Caco-2 (cell line): Measurements from ENCODE around the gene POP7. TPM values are rescaled to one million over a fixed set of nuclear protein-coding genes. Genes with fewer than 3 reads are reported as not detected.

Experiments used
- BruUV-seq: library from RNA; stranded (reverse); fragments of 400-500 nt; replicated peaks from 2 replicates; lab custom pipeline; 2021; lab: Mats Ljungman, UMichigan
- CTCF ChIA-PET: fragments of 300-600 bp; sonication (Branson Sonifier 250); formaldehyde crosslinking; loops from one replicate; lab custom pipeline; 2022; ENCODE audit warnings: antibody characterized with exemption; lab: Charles Lee
- POLR2A ChIA-PET: fragments of 300-600 bp; sonication (Branson Sonifier 250); formaldehyde crosslinking; loops from one replicate; lab custom pipeline; 2022; ENCODE audit warnings: antibody characterized with exemption; lab: Charles Lee
- DNase-seq, 2 experiments: peaks; one replicate each; pipeline versions ENCODE4 v3.0.0 to v3.0.0-alpha.2; 2020 to 2022
- H3K27me3 ChIP-seq: replicated peaks from 2 replicates; pipeline ENCODE4 v1.6.0; 2011; ENCODE audit warnings: low read length; ENCODE audit not compliant: control insufficient read depth, insufficient read depth
- H3K36me3 ChIP-seq: 2 replicates; pipeline ENCODE4 v1.5.1; 2011; ENCODE audit warnings: low read length; ENCODE audit not compliant: control insufficient read depth, insufficient read depth
- H3K4me1 ChIP-seq: fragments of 250-450 bp; sonication (Bioruptor Pico); 2 replicates; pipeline ENCODE4 v1.5.1; 2020; ENCODE audit warnings: mild to moderate bottlenecking
- H3K4me3 ChIP-seq: 2 replicates; pipeline ENCODE4 v1.5.1; 2011; ENCODE audit warnings: low read depth, mild to moderate bottlenecking, control low read depth, low read length
- H3K9me3 ChIP-seq: fragments of 250-450 bp; sonication (Bioruptor Pico); 2 replicates; pipeline ENCODE4 v1.5.1; 2020; ENCODE audit warnings: mild to moderate bottlenecking, moderate library complexity
- H3K27ac Mint-ChIP-seq: one replicate; pipeline ENCODE4 v1.8.0; 2022; ENCODE audit warnings: mixed read lengths; ENCODE audit not compliant: unreplicated experiment
- H3K27me3 Mint-ChIP-seq: one replicate; pipeline ENCODE4 v1.8.0; 2022; ENCODE audit warnings: mixed read lengths; ENCODE audit not compliant: insufficient read depth, unreplicated experiment
- H3K36me3 Mint-ChIP-seq: one replicate; pipeline ENCODE4 v1.8.0; 2022; ENCODE audit warnings: mild to moderate bottlenecking, mixed read lengths; ENCODE audit not compliant: insufficient read depth, unreplicated experiment
- H3K4me1 Mint-ChIP-seq: one replicate; pipeline ENCODE4 v1.8.0; 2022; ENCODE audit warnings: low read depth, mixed read lengths; ENCODE audit not compliant: unreplicated experiment
- H3K4me3 Mint-ChIP-seq: one replicate; pipeline ENCODE4 v1.8.0; 2022; ENCODE audit warnings: mild to moderate bottlenecking, moderate library complexity, mixed read lengths; ENCODE audit not compliant: unreplicated experiment
- H3K9me3 Mint-ChIP-seq: one replicate; pipeline ENCODE4 v1.8.0; 2022; ENCODE audit warnings: mixed read lengths; ENCODE audit not compliant: unreplicated experiment
- intact Hi-C: fragments of 100-400 bp; cut with micrococcal nuclease; formaldehyde crosslinking; loops from one replicate; pipeline ENCODE4 v1.10.0; 2022; ENCODE audit not compliant: unreplicated experiment
- total RNA-seq: library from RNA; stranded (reverse); gene quantifications from 2 replicates; pipeline ENCODE4 v1.2.3, GENCODE V29; 2022
- TF ChIP-seq, protein P1 (sequence below), 2 experiments: fragments of 200-600 bp in 1 of 2; IDR thresholded peaks; 1 replicate in 1 of 2; 2 replicates in 1 of 2; pipeline versions ENCODE4 v1.5.1 to v1.8.0; 2011 to 2022; ENCODE audit warnings: antibody characterized with exemption in 1 of 2, control low read depth in 1 of 2, inconsistent platforms in 1 of 2, low read depth in 1 of 2, low read length in 1 of 2, mild to moderate bottlenecking in 1 of 2, moderate library complexity in 1 of 2; ENCODE audit not compliant: insufficient read depth in 1 of 2, severe bottlenecking in 1 of 2, unreplicated experiment in 1 of 2

Gene POP7
- total RNA-seq, 1 experiment from 2014 or later: 66.9 TPM

- ChIA-PET POLR2A (no interaction called here), CTCF (no interaction called here)
- Mint-ChIP-seq H3K9me3 (no peaks in the 10 kb centered on the region), H3K36me3 (no peaks in the 10 kb centered on the region), H3K27ac (no peak overlapping the region), H3K4me3 (no peak overlapping the region), H3K27me3 (peaks cover 3% of the 10 kb centered on the region), H3K4me1 (no peaks in the 10 kb centered on the region)
- H3K4me1 ChIP-seq: no peaks in the 10 kb centered on the region
- H3K4me3 ChIP-seq: no peak overlapping the region
- no peaks in the 10 kb centered on the region for H3K36me3 ChIP-seq
- H3K9me3 ChIP-seq: no peaks in the 10 kb centered on the region
- no peak for DNase-seq
- intact Hi-C loops: no loop called here
- TF ChIP-seq, protein P1, sequence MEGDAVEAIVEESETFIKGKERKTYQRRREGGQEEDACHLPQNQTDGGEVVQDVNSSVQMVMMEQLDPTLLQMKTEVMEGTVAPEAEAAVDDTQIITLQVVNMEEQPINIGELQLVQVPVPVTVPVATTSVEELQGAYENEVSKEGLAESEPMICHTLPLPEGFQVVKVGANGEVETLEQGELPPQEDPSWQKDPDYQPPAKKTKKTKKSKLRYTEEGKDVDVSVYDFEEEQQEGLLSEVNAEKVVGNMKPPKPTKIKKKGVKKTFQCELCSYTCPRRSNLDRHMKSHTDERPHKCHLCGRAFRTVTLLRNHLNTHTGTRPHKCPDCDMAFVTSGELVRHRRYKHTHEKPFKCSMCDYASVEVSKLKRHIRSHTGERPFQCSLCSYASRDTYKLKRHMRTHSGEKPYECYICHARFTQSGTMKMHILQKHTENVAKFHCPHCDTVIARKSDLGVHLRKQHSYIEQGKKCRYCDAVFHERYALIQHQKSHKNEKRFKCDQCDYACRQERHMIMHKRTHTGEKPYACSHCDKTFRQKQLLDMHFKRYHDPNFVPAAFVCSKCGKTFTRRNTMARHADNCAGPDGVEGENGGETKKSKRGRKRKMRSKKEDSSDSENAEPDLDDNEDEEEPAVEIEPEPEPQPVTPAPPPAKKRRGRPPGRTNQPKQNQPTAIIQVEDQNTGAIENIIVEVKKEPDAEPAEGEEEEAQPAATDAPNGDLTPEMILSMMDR (IDR thresholded peaks at IDR 0.05; ENCODE audit: insufficient read depth in 1 of 2, low read depth in 1 of 2, low read length in 1 of 2, severe bottlenecking in 1 of 2, unreplicated experiment in 1 of 2): no peak
- H3K27me3 ChIP-seq: no peaks in the 10 kb centered on the region
- no TSS peak for BruUV-seq
Measured at GRCh38 chr7:100735730-100736129, 29.8 kb downstream of the POP7 start.

DNA sequence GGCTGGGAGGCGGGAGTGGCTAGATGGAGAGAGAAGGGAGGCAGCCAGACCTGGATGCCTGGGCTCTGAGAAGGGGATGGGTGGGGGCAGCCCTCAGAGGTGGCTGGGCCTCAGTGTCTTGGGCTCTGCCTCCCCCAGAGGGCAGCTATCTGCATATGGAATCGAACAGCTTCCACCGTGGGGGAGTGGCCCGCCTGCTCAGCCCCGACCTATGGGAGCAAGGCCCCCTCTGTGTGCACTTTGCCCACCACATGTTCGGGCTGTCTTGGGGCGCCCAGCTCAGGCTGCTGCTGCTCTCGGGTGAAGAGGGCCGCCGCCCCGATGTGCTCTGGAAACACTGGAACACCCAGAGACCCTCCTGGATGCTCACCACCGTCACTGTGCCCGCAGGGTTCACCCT is 30.8 kb downstream of the POP7 start:
- POLR2A ChIA-PET: no interaction called here
- Mint-ChIP-seq H3K4me1 (no peaks in the 10 kb centered on the region), H3K27me3 (peaks cover 3% of the 10 kb centered on the region), H3K36me3 (no peaks in the 10 kb centered on the region), H3K9me3 (no peaks in the 10 kb centered on the region), H3K27ac (no peak overlapping the region), H3K4me3 (no peak overlapping the region)
- TF ChIP-seq, protein P1 (IDR thresholded peaks at IDR 0.05; ENCODE audit: insufficient read depth in 1 of 2, low read depth in 1 of 2, low read length in 1 of 2, severe bottlenecking in 1 of 2, unreplicated experiment in 1 of 2): no peak
- no peak overlapping the region for H3K4me3 ChIP-seq
- DNase-seq: no peak
- H3K27me3 ChIP-seq: no peaks in the 10 kb centered on the region
- H3K4me1 ChIP-seq: no peaks in the 10 kb centered on the region
- CTCF ChIA-PET: no interaction called here
- H3K9me3 ChIP-seq: no peaks in the 10 kb centered on the region
- no peaks in the 10 kb centered on the region for H3K36me3 ChIP-seq
- no TSS peak for BruUV-seq
- intact Hi-C loops: no loop called here

GRCh38 chr7:100739934-100740333 is 34.0 kb downstream of the POP7 start:
- Histone ChIP-seq H3K9me3 (no peaks in the 10 kb centered on the region), H3K4me3 (no peak overlapping the region), H3K4me1 (no peaks in the 10 kb centered on the region), H3K36me3 (no peaks in the 10 kb centered on the region), H3K27me3 (no peaks in the 10 kb centered on the region)
- BruUV-seq: no TSS peak
- Mint-ChIP-seq H3K27me3 (peaks cover 3% of the 10 kb centered on the region), H3K27ac (no peak overlapping the region), H3K4me1 (no peaks in the 10 kb centered on the region), H3K36me3 (no peaks in the 10 kb centered on the region), H3K9me3 (peaks cover 22% of the 10 kb centered on the region), H3K4me3 (no peak overlapping the region)
- ChIA-PET POLR2A (no interaction called here), CTCF (no interaction called here)
- TF ChIP-seq, protein P1 (IDR thresholded peaks at IDR 0.05; ENCODE audit: insufficient read depth in 1 of 2, low read depth in 1 of 2, low read length in 1 of 2, severe bottlenecking in 1 of 2, unreplicated experiment in 1 of 2): no peak
- DNase-seq: no peak
- intact Hi-C loops: no loop called here
